Stimulated activated CD8-positive, alpha-beta memory T cell treated with anti-CD3 and anti-CD28 coated beads, Interleukin-12 subunit alpha, Interleukin-12 subunit beta, amount 100 ng/mL, for 4 hours (primary cell): ENCODE data around the gene RCOR1.

ENCODE experiments used
- DNase-seq: peaks from one replicate; pipeline ENCODE4 v3.0.0-alpha.2; 2020; ENCODE audit warnings: low read depth

Gene RCOR1

DNA sequence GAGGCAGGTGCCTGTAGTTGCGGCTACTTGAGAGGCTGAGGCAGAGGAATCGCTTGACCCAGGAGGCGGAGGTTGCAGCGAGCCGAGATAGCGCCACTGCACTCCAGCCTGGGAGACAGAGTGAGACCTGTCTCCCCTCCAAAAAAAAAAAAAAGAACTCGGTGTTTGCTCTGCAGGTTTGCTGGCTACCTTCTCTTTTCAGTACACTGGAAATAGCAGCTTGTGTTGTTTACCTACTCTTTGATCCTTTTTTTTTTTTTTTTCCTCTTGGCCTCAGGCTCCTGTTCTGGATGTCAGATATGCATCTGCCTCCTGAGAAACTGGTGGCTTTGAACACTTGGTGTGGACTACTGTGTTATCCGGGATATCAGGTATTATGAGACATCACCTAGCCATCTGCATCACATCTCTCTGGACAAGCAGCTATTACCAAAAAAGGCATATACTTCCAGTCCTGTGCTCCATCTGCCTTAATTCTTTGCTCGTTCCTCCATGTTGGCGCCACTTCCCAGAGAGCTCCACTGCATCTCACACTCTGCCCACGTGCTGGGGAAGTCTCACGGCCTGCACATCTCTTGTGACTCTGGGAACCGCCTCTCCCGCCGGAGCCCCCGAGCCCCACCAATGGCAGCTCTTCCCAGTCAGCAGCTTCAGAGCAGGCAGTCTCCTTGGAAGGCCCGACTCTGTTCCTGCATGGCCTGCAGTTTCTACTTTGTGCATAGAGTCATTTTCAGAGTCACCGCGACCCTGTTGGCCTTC, 133.9 kb downstream of the RCOR1 start:
- no peak for DNase-seq

GRCh38 chr14:102727336-102728095, 135.1 kb downstream of the RCOR1 start:
- DNase-seq, result no peak

DNA sequence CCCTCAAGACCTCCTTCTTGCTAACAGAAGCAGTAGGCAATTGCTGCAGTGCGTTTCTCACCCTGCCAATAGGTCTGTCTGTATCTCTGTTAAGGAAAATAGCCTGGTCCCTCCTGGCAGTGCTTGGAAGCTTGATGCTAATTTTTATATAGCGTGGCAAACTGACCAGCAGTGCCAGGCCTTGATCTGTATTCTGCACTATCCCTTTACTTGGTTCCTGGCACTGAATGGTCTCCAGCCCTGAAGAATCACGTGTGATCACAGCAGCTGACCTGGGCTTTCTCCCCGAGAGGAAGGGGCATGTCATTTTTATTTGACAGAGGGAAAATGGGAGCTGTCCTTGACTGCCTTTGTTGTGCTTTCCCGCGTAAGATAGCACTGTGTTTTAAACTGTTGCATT, 136.1 kb downstream of the RCOR1 start:
- no peak for DNase-seq

GRCh38 chr14:102729268-102729667, 136.8 kb downstream of the RCOR1 start:
- DNase-seq, result no peak

DNA sequence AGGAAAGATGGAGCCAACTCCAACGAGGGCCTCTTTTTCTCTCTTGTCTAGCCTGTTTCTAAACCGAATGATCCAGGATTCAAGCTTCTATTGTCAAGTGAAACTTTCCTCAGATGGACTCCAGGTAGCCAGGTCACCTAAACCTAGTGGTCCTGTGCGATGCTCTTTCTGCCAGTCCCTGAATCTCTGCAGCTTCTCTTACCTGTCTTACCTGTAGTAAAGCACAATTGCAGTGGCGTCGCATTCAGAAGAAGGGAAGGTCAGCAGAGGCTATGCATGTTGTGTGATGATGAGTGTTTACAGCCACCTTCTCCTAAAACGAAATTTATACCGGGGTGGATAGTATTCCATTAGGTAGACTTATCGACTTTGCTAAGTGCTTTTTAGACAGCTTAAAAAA, 137.4 kb downstream of the RCOR1 start:
- no peak for DNase-seq

DNA sequence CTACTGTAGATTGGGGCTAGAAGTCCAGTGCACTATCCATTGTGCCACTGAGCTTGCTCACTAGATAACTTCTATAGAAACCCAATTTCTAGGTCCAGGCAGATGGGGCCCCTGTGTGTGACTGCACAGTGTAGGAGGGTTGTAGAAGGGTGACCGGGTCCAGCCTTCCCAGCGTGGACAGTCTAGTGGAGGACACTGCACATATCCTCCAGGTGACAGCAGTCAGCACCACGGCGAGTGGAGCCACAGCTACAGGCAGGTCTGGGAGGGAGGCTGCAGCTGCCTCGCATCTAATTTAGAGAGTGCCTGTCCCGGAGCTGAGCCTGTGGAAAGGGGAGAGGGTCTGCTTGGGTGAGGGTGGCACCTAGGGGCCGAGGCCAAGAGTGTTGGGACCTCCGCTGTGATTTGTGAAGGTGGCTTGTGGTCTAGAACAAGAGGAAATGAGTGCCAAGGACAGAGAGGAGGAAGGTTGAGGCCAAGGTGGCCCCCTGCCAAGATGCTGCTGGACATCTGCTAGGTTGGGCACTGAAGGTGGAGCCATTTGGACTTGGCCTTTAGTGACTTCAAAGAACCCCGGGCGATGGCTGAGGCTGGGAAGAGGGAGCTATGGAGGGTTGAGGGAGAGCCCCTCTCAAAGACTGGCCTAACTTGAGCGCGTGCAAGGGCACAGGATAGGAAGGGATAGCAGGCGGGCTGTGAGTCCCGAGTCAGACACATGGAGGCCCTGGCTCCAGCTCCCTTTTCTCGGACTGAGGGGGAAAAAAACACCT, 138.8 kb downstream of the RCOR1 start:
- DNase-seq, result no peak

DNA sequence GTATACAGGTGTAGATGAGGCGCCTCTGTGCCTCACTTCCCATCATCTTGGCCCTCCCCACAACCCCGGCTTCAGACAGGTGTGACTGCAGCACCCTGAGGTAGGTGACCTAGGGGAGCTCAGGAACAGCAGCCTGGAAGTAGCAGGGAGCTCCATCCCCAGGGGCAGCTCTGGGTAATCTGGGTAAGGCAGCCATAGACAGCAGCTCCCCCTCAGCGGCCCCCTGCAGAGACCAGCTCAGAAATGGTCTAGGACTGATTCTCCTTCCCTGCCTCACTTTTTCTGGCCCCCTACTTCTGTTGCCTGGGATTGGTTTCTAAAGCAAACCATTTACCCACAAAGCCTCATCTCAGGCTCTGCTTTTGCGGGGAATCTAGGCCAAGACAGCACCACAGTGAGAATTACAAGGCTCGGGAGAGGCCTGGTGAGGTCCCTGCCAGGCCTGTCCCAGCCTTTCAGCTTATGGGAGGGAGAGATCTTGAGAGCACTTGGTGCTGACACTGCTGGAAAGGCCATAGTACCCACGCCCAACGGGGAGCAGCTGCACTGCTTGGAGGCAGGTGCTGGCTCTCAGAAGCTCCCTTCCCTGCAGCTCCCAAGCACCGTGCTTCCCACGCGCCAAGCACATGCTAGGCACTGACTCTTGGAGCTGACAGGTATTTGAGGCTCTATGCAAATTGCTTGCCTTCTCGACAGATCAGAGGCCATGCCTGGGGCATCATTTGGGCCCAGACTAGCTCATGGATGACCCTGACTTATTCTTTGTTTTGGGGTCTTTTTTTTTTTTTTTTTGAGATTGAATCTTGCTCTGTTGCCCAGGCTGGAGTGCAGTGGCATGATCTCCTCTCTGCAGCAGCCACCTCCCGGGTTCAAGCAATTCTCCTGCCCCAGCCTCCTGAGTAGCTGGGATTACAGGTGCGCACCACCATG, 139.7 kb downstream of the RCOR1 start:
- DNase-seq, result no peak

- DNase-seq, result no peak
Observed at GRCh38 chr14:102732924-102733323, 140.5 kb downstream of the RCOR1 start.

DNA sequence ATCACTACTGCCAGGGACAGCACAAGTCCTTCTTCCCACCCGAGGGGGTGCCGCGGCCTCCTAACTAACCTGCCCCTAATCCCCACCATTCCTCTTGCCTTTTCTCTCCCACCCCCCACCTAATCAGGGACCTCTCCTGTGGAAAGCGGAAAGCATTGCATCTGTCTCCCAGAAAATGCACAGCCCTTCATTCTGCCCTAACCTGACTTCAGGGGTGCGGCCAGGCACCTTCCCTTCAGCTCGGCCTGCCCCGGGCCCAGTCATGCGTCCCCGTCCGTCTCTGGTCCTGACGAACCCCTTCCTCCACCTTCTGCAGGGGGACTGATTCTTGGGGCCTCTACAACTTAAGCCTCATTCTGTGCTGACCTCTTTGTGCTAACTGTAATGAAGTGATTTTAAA, 140.9 kb downstream of the RCOR1 start:
- no peak for DNase-seq

DNA sequence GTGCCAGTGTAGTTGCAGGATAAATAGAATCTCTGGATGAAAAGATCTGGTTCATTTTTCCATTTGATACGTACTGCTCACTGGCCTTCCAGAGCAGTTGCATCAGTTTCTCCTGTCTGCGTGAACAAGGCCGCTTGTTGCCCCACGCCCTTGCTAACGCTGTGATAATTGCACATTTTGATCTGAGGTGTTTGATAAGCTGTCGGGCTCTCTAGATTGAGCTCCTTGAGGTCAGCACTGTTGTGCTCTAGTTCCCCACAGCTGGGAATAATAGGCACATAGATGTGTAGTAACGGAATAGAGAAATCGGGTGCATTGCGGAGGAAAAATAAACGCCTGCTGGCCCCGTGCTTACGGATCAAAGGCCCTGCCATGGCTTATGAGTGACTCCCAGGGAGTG, 142.0 kb downstream of the RCOR1 start:
- DNase-seq, result no peak

DNA sequence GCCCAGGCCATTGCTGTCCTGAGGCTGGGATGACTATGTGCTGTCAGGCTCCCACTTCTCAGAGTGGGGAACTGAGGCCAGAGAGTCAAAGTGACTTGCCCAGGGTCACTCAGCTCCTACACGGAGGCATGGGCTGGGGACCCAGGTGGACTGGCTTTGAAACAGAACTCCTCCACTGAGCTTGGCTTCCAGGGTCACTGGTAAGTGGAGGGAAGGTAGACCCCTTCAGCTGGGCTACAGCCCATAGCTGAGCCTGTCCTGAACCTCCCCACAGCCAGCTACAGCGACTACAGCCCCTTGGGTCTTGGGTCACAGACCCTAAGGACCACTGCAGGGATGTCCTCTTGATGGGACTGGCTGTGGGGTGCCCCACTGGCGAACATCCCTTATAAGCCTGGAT, 144.5 kb downstream of the RCOR1 start:
- no peak for DNase-seq

DNA sequence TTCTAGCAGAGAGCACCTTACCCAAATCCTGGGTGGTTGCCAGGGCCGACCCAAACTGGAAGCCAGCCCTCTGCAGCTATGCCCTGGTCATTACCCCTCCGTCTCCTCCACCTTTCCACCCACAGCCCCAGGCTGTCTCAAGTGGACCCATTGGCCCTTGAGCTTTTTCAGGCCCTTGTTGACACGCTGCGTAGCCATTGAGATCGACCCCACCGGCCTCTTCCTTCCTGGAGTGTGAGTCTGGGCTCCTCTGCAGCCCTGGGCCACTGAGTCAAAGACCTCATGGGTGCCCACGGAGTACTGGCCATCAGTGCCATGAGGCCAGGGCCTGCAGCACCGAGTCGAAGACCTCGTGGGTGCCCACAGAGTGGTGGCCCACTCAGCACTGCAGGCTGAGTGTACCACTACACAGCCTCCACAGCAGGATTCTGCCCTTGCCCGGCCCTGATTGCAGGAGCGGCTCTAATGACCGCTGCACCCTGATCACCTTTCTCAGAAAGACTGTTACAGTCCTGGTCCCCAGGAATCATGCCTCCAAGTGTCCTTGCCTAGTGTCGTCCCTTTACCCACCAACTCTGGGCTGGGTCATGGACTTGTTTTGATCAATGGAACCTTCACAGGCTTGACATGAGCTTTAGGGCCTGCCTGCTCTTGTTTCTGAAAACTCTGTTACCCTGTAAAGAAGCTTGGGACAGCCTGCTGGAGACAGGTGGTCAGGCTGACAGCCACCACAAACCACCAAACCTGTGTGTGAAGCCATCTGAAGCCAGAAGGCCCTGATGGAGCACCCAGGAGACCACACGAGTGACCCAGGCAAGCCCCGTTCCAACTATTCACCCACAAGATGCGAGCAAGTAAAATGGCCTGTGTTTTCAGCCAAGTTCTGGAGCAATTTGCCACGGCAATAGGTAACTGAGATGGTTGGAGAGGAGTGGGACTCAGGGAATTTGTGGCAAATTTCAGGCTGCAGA, 145.2 kb downstream of the RCOR1 start:
- DNase-seq, result no peak

GRCh38 chr14:102738373-102739189, 146.1 kb downstream of the RCOR1 start:
- DNase-seq, result no peak

- no peak for DNase-seq
Observed at GRCh38 chr14:102739190-102739469, 146.7 kb downstream of the RCOR1 start.

DNA sequence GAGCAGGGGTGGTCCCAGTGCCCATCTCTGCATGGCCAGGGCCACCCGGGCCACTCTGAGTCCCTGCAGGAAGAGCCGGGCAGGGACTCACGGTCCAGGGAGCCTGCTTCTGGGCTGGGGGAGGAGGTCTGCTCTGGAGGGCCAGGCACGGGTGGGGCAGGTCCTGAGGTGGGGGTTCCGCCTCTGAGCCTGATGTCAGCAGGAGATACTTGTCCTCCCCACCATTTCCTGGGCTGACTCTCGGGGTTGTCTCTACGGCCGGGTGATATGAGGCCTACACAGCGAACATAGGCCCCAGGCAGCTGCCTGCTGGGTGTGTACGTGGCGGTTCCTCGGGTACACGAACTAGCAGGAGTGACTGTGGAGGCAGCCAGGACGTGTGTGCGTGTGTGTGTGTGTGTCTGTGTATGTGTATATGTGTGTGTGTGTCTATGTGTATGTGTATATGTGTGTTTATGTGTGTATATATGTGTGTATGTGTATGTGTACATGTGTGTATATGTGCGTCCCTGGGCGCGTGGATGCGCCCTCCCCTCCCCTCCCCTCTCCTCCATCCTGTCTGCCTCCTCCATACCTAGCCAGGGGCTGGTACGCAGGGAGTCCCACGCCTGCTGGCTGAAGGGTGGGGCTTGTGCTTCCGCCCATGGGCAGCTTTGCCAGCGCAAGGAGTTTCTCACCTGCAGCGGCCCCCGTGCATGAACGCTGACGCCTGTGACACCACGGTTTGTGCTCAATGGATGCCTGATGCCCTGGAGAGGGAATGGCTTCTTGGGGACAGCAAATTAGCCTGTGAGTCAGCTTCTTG, 154.4 kb downstream of the RCOR1 start:
- no peak for DNase-seq

GRCh38 chr14:102748806-102749205, 156.4 kb downstream of the RCOR1 start:
- no peak for DNase-seq

DNA sequence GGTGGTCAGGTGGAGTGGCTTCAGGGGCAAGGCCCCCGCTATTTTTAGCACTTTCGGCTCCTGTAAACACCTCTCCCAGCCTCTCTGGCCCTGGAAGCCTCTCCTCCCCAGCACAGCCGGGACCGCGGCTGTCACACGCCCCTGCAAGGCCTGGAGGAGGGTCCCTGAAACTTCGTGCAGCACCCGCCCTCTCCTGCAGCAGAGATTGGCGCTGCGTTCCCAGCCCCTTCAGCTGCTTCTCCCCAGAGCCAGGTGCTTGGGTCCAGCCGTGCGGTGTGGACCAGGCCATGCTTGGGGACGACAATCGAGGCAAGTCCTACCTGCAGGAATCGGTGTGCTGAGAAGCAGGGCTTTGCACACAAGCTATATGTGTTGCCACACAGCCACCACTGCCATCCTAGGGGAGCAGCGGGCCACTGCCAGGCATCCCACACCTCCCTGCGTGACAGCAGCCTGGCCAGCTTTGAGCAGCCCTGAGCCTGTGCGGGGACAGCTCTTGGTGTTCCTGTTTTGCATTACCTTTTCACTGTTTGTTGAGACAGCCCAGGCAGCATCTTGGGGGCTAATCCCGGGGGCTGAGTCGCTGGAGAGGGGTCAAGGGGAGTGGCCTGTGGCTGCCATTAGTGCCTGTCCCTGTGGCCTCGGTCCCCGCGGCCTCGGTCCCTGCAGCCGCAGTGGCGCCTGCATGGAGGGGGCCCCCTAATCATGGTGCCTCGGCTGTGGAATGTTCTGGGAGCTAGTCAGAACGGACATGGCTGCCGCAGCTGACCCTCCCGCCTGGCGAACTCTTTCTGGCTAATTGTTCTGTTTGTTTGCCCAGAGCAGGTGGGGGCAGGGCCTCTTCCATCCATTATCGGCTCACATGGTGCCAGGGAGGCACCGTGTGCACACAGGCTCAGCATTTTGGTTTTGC, 157.2 kb downstream of the RCOR1 start:
- no peak for DNase-seq

- no peak for DNase-seq
Observed at GRCh38 chr14:102750376-102750775, 157.9 kb downstream of the RCOR1 start.
